ENCODE data around the gene HAUS7.

- no peak for TF ChIP-seq CTCF (IDR thresholded peaks at IDR 0.05)
- no peak for TF ChIP-seq EZH2 (IDR thresholded peaks at IDR 0.05)
Measured at GRCh38 chrX:153442463-153442862, 27.9 kb downstream of the HAUS7 start.
